Left hindlimb (tissue), 1 donor: Measurements from ENCODE around the gene SOHLH2.

Source experiments
- DNase-seq: peaks from one replicate; pipeline ENCODE4 v3.0.0-alpha.2; 2018

Gene SOHLH2, protein sequence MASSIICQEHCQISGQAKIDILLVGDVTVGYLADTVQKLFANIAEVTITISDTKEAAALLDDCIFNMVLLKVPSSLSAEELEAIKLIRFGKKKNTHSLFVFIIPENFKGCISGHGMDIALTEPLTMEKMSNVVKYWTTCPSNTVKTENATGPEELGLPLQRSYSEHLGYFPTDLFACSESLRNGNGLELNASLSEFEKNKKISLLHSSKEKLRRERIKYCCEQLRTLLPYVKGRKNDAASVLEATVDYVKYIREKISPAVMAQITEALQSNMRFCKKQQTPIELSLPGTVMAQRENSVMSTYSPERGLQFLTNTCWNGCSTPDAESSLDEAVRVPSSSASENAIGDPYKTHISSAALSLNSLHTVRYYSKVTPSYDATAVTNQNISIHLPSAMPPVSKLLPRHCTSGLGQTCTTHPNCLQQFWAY

DNA sequence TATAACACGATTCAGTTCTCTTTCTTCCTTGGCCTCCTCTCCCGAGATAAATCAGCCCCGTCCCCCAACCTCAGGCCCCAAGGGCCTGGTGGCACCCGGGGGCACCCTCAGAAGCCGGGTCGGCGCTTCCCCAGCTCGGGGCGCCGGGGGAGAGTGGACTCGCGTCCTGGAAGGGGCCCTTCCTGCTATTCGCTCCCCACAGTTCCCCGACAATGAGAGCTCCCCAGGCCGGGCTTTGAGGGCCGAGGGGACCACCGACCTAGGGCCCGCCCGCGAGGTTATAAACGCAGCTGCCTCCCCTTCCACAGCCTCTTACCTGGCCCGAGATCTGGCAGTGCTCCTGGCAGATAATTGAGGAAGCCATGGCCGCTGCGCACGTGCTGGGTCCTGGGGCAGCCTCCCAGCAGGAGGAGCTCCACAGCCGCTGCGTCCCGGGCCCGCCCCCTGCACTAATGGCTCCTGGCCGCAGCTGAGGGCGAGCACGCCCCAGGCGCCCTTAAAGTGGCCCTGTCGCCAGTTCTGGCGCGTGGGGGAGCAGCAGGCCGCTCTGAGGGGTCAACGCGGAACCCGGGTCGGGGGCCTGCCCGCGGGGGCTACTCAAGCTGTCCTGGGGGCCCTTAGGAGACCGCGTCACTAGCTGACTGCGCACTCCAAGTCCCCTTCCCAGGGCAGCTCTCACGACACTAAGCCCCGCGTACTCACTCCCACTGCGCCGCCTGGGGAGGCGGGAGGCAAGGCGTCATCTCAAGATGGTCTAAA, at the start of gene SOHLH2:
Gene SOHLH2 (minus strand): TSS at position 394 of the 759 bp plus-strand sequence. CDS start 30 bp downstream, at position 364.
- no peak for DNase-seq

DNA sequence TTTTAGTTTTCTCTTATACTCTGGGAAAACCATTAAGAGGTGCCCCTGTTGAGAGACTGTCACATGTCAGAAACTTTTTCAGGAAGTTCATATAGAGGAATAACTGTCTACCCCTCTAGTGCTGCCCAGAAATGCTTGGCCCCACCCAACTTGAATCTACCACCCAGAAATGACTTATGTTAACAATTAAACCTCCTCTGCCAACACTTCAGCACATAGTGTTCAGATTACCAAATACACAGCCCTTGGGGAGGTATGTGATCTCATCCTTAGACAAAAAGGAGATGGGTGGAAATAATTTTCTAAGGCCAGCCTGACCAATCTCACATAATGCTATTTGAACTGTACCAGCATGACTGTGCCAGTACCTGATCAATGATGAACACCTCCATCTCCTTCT, 47.6 kb upstream of the SOHLH2 start:
- DNase-seq = no peak

DNA sequence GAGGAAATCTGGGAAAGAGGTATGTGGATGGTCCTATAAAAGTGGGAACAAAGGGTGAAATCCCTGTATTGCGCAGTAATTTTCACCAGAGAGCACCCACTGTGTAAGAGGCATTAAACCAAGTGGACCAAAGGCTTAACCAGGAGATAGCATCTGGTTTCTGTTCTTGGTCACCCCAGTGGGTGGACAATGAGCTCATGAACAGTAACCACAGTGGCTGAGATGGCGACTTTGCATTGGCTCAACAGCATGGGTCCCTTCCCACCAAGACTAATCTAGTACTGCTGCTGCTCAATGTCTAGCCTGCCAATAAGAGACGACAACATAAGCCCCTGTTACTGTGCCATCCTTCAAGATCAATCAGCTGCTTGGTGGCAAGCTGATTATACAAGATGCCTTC, 46.7 kb upstream of the SOHLH2 start:
- no peak for DNase-seq

DNA sequence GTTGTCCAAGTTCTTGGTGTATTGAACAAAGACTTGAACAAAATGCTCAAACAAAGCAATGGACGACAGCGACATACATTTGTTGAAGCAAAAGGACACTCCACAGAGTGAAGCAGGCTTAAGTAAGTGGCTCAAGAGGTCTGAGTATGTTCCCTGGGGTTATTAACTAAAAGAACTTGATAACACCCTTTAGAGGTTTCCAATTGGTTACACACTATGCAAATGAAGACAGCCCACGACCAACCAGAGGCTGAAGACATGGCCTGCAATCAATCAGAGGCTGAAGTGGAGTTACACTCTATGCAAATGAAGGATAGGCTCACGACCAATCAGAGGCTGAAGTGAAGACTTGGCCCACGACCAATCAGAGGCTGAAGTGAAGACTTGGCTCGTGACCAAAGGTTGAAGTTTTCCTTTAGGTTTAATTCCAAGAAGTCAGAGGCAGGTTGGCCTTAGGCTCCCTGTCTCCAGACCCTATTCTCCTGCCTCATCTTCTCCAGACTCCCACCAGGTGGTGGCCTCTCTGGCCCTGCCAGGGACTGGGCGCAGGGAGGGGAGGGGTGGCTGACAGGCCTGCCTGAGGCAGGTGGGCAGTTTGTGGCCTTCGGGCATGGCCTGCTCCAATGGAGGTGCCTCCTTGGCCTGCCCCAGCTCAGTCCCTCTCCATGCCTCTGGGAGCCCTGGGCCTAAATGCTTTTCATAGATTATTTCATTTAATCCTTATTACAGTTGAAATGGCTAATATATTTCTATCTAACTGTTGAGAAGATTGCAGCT, 45.2 kb upstream of the SOHLH2 start:
- no peak for DNase-seq

DNA sequence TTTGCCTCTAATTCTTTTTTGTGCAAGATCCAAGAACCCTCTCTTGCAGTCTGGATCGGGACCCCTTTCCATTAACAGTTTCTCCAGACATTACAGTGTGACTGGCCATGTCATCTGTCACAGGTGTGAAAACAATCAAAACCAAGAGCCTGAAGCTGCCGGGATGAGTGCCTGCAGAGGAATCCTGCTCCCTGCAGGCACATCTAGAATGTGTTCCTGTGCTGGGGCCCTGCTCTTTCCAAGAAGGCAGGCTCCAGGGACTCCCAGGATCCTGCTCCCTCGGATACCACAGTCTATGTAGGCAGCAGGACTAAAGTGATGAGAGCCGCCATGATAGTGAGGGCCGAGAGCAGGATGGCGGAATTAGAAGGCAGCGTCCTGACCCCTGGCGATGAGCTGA, 44.5 kb upstream of the SOHLH2 start:
- no peak for DNase-seq

DNA sequence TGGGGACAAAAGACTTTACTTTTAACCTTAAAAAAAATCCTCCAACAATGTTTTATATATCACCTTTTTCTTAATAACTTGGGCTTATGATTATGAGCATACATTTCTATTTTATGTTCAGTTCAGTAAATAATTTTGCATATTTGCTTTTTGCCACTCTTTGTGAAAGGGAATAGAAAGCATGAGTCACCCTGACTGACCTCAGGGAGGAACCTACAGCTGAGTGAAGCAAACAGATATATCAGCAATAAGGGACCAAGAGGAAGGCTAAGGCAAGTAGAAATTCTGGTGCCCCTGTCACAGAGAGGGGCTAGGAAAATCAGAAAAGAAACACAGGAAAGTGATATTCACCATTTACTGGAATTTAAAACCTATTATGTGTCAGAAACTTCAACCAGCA, 37.2 kb upstream of the SOHLH2 start:
- no peak for DNase-seq

DNA sequence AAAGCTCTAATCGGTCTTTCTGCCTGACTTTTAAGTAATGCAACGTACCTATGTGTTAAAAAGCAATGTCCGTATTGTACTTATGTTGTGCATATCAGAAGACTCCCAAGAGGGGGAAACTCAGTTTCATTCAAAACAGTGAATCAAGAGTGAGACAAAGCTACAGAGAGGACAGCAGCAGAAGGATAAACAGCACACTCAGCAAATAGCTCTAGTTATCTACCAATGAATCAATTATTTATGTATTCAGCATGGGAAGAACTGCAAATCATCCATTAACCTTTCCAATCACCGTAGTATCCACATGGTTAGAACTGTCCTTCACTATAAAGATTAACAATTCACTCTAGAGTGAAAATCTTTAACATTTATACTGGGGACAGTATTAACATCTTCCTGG, 36.7 kb upstream of the SOHLH2 start:
- DNase-seq = no peak

DNA sequence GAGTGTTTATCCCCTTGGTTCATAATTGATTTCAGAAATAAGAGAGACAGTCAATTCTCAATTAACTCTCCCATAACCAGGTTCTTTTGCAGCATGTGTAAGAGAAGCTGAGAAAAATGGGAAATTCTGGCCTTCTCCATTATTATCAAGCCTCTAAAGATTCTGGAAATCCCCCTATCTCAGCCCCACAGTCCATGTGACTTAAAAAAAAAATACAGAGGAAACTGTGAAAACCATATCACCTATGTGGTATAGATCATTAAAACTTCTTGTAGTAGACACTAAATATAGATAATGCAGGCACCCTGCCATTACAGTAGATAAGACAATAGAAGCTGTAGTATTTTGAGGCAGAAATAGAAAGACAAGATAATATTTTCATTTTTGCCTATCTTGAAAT, 34.3 kb upstream of the SOHLH2 start:
- no peak for DNase-seq

DNA sequence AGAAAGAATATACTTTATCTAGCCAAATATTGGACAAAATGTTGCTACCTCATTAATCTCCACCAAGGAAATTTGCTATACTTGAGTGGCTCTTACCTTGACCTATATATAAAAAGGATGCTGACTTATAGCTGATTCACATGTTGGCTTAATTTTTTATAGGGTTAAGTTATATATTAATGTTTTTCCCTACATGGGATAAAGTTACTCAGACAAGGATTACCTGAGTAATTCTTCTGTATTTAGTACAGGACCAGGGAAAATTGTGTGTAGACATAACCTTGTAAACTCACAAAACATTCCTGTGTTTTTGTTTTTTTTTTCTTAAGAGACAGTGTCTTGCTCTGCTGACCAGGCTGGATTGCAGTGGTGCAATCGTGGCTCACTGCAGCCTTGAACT, 30.6 kb upstream of the SOHLH2 start:
- DNase-seq = no peak

DNA sequence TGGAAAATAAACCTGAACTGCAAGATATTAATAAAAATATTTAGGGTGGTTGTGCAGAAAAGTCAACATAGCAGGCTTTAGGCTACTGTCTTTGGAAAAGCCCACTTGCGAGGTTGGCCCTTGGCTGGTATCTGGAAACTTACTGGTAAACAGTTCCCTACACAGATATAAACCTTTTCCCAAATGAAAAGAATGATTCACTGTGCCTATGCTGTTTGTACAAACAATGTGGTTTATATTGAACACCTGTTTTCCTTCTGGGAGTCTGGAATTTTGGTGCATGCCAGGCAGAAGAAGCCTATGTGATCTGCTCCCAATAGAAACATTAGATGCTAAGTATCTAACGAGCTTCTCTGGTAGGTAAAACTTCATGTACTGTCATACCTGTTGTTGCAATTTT, 29.7 kb upstream of the SOHLH2 start:
- DNase-seq = no peak

DNA sequence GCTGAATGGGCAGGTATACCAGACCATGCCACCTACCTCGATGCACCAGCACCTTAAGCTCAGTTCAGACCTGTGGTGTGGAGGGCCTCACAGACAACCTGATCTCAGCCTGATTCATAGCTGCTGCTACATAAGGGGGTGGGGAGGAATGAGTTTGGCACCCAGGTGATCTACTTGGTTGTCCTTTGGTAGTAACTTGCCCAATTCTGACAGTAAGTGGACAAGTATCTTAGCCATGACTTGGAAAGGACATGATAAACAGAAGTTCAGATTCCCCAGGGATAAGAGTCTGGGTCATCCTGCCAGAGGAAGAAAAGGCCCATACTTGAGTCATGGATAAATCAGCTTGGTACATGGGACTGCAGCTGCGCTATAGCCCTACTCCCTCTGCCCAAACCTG, 28.4 kb upstream of the SOHLH2 start:
- DNase-seq = no peak

DNA sequence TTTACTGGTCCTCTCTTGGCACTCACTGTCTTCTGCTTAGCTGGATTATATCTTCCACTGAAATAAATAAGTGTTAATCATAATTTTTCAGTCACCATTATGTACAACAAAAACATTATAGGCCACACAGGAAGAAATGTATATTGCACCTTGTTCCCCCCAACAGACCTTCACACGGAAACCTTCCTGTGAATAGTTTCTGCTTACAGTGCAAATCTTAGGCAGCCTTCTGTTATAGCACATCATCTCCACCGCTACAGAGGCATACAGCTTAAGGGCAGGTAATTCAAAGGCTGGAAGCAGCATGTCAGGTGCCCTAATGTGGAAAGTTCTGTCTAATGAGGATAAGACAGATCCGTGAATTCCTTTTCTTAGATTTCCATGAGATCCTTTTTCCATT, 16.9 kb upstream of the SOHLH2 start:
- no peak for DNase-seq

DNA sequence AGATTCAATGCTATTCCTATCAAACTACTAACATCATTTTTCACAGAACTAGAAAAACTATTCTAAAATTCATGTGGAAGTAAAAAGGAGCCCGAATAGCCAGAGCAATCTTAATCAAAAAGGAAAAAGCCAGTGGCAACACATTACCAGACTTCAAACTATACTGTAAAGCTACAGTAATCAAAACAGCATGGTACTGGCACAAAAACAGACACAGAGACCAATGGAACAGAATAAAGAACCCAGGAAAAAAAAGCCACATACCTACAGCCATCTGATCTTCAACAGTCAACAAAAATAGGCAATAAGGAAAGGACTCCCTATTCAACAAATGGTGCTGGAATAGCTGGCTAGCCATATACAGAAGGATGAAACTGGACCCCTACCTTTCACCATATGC, 10.4 kb upstream of the SOHLH2 start:
- no peak for DNase-seq

DNA sequence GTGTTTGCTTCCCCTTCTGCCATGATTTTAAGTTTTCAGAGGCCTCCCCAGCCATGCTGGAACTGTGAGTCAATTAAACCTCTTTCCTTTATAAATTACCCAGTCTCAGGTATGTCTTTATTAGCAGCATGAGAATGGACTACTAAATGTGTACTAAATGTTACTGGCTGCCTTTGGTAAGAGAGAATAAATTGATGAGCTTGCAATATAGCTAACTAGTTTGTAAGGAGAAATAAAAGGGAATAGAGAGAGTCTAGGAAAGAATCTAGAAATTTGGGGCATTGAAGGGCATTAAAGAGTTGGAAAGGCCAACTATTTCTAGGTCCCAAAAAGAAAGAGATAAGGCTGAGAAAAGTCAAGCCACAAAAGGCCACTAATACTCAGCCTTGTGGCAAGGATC, 5.5 kb upstream of the SOHLH2 start:
- DNase-seq = no peak

DNA sequence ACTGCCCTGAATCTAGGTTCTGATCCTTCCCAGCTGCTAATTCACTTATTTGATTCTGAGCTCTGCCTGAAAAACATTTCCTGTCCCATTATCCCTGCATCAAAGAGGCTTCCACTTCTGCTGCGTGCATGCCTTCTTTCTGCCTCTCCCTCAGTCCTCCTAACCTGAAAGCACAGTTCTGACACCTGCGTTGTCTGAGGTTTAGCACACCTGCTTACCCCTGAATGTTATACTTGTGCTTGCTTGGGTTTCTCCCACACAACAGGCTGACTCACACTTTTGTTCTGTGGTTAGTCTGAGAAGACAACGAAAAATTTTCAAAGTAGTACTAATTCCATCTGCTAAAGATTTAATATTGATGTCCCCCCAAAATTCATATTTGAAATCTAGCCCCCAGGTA, 3.1 kb upstream of the SOHLH2 start:
- no peak for DNase-seq

DNA sequence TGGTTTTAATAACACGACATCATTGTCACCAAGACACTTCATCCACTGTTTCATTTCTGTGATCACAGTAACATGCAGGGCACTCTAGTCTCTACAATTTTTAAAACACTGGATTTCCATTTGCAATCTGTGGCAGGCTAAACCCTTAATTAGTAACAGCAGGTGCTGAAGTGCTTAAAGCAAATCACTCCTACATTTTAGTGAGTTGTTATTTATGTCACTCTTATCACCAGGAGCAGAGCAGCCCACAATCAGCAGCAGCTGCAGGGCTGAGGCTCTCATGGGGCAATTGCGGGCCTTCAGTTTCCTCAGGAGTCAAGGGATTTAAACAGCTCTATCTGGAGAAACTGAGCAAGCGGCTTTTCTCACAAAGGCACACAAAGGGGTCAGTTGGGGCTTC, 1.6 kb downstream of the SOHLH2 start:
- no peak for DNase-seq

DNA sequence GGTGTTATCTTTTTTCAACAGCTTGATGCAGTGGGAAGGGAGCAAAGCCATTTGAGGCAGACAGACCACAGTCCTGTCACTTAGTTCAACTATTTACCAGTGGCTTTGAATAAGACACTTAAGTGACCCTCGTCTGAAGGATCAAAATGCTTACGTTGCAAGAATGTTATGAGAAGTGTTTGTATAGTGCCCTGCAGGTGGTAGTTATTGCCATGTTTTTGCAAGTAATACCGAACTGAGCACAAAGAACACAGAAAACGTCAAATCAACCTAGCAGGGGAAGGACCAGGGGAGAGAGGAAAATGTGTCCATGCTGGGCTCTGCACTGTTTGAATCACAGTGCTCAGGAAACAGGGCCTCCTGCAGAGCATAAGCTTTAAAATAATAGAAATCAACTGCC, 2.8 kb downstream of the SOHLH2 start:
- no peak for DNase-seq

DNA sequence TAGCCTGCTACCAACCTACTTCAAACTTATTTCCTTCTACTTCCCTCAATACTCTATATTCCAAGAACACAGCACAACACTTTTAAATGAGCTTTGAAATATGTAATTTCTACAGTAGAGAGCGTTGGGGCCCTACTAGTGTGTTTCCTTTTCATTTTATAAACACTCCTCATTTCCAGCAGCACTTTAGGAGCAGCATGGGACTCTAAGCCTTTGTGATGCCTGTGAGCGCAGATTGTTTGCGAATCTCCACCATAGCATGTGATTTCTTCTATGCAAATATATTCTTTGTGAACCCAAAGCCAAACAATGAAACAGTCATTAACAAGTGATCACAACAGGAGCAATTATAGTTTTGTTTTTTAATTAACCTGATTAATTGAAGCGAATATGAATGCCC, 3.6 kb downstream of the SOHLH2 start:
- no peak for DNase-seq

DNA sequence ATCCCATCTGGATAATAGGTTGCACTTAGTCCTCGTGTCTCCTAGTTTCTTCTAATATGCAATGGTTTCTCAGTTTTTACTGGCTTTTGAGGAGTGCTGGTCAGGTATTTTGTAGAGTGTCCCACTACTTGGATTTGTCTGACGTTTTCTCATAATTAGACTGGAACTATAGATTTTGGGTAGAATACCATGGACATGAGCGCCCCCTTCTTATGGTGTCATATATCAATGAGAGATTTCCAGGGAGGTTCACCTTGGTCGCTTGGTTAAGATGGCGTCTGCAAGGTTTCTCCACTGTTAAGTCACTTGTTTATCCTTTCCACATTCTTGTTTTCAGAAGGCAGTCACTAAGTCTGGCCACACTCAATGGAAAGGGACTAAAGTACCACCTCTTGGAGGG, 6.7 kb downstream of the SOHLH2 start:
- DNase-seq = no peak

DNA sequence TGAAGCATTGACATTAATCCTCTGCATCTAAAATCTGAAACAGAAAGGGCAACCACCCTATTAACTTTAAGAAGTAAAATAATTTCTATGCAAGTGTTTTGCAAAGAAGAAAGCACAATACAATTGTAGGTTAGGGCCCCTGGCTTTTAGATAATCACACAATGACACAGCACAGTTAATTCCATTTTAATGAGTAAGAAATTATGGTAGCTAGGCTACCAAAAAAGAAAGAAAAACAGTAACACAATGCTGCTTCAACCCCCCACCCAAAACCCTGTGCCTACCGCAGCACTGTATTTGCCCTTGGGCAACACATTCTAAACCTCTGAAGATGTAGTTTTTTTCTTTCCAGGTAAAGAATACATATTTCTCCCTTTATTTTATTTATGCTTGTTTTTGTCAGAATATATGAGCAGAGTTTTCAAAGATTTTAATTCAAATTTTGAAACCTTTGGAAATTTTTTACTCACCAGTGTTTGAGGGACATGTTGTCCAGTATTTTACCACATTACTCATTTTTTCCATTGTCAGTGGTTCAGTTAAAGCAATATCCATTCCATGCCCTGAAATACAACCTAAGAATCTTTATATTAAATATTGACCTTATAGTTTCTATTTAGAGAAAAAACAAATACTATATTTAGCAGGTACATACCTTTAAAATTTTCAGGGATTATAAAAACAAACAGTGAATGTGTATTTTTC, 21.1 kb downstream of the SOHLH2 start:
- no peak for DNase-seq

DNA sequence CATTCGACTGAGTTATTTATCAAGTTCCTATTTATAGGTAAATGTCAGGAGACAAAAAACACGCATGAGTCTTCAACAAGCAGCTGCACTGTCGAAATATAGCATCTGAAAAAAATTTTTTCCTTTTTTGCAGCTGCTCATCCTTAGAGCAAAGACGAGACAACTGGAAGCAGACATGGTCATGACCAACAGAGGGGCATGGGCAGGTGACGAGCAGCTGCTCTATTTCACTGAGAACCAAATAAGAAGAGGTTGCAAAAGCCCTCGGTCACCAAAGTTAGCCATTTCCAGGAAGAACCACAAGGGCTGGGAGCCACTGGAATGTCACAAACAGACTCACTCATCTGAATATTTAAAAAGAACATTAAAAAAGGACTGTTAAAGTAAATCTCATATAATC, 22.2 kb downstream of the SOHLH2 start:
- DNase-seq = peak; percentile 45

DNA sequence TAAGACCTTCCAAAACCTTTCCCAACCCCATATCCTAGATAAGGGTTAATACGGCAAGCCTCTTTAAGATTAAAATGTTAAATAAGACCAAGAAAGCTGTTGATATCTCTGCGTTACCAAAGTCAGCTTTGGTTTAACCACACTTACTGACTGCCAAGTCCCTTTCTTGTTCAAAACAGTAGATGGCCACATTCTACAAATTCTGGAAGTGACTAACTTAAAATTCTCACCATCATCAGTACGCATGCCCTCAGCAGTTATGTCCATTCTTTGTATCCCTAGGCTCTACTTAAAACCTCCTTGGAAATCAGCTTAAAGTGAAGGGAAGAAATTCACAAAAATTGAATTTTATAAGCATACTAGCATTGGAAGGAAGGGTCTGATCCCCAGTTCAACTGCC, 23.6 kb downstream of the SOHLH2 start:
- no peak for DNase-seq

DNA sequence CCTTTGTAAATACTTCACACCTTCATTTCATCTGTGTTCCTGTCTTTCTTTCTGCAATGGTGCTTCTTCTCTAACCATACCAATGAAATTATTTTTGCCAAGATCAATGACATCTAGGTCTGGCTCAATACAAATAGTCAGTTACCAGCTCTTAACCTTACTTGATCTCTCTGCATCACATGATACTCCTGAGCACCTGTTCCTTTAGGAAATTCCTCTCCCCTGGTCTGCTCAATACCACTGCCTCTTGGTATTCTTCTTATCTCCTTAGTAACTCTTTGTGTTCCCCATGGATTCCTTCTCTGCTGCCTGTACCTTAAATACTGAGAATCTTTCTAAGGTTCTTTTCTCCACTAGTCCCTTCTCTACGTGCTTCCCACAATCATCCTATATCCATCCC, 25.9 kb downstream of the SOHLH2 start:
- DNase-seq = no peak
